Osteoblast (primary cell): ENCODE results near the gene THOC1. TPM values are rescaled to one million over a fixed set of nuclear protein-coding genes. Genes with fewer than 3 reads are reported as not detected.

Source experiments
- DNase-seq: peaks from one replicate; pipeline ENCODE4 v3.0.0; 2011; ENCODE audit warnings: low spot score, mixed read lengths; ENCODE audit not compliant: insufficient read length; ENCODE audit errors: missing footprints
- H2AFZ ChIP-seq: 2 replicates; pipeline ENCODE4 v1.6.0; 2011; ENCODE audit warnings: mild to moderate bottlenecking, low read length
- H3K27ac ChIP-seq: 2 replicates; pipeline ENCODE4 v1.5.1; 2011; ENCODE audit warnings: mild to moderate bottlenecking, low read depth, low read length, moderate library complexity
- H3K27me3 ChIP-seq: 2 replicates; pipeline ENCODE4 v1.6.0; 2012; ENCODE audit warnings: mild to moderate bottlenecking, control low read depth, inconsistent platforms, low read length, moderate library complexity; ENCODE audit not compliant: insufficient read depth
- H3K36me3 ChIP-seq: 2 replicates; pipeline ENCODE4 v1.5.1; 2011; ENCODE audit warnings: mild to moderate bottlenecking, low read length, control low read depth, moderate library complexity; ENCODE audit not compliant: insufficient read depth
- H3K4me1 ChIP-seq: 2 replicates; pipeline ENCODE4 v1.5.1; 2011; ENCODE audit warnings: mild to moderate bottlenecking, low read length, control low read depth, moderate library complexity; ENCODE audit not compliant: insufficient read depth
- H3K4me2 ChIP-seq: 2 replicates; pipeline ENCODE4 v1.6.0; 2011; ENCODE audit warnings: mild to moderate bottlenecking, low read length; ENCODE audit not compliant: insufficient read depth
- H3K4me3 ChIP-seq: fragments of 200-600 bp; sonication (generic); 3 replicates; pipeline ENCODE4 v1.5.1; 2012; ENCODE audit warnings: mild to moderate bottlenecking, low read length, inconsistent platforms; ENCODE audit not compliant: insufficient read depth
- H3K79me2 ChIP-seq: 2 replicates; pipeline ENCODE4 v1.6.0; 2012; ENCODE audit warnings: mild to moderate bottlenecking, low read length, control low read depth, inconsistent platforms; ENCODE audit not compliant: insufficient read depth
- H3K9me3 ChIP-seq: 2 replicates; pipeline ENCODE4 v1.5.1; 2011; ENCODE audit warnings: low read depth, low read length, control low read depth
- H4K20me1 ChIP-seq: 2 replicates; pipeline ENCODE4 v1.6.0; 2012; ENCODE audit warnings: mild to moderate bottlenecking, low read length, control low read depth; ENCODE audit not compliant: insufficient read depth
- CTCF ChIP-seq: IDR thresholded peaks from 2 replicates; pipeline ENCODE4 v1.5.1; 2011; ENCODE audit warnings: mild to moderate bottlenecking, low read depth, low read length, moderate library complexity; ENCODE audit errors: extremely low read depth
- total RNA-seq: library from RNA; depleted of rRNA; stranded (reverse); fragments of >200 nt; gene quantifications from 2 replicates; pipeline ENCODE4 v1.2.3, GENCODE V29; 2012

The THOC1 gene
- total RNA-seq, 1 donor: 43.1 TPM

- Histone ChIP-seq H3K79me2 (no peaks in the 10 kb centered on the region), H3K4me3 (no peak overlapping the region), H3K27me3 (no peaks in the 10 kb centered on the region), H3K4me1 (no peaks in the 10 kb centered on the region), H4K20me1 (no peaks in the 10 kb centered on the region), H3K9me3 (no peaks in the 10 kb centered on the region), H3K27ac (no peak overlapping the region), H2AFZ (no peak overlapping the region), H3K36me3 (peaks cover 20% of the 10 kb centered on the region), H3K4me2 (no peak overlapping the region)
- TF ChIP-seq CTCF: no peak
- no peak for DNase-seq
Measured at GRCh38 chr18:227902-228301, 39.9 kb downstream of the THOC1 start.

GRCh38 chr18:227374-227773, 40.5 kb downstream of the THOC1 start:
- no peaks in the 10 kb centered on the region for H4K20me1 ChIP-seq

GRCh38 chr18:225745-226144, 42.1 kb downstream of the THOC1 start:
- Histone ChIP-seq H2AFZ (no peak overlapping the region), H4K20me1 (no peaks in the 10 kb centered on the region), H3K4me2 (no peak overlapping the region), H3K4me3 (no peak overlapping the region), H3K79me2 (no peaks in the 10 kb centered on the region), H3K27ac (no peak overlapping the region), H3K36me3 (peaks cover 24% of the 10 kb centered on the region), H3K27me3 (no peaks in the 10 kb centered on the region), H3K9me3 (no peaks in the 10 kb centered on the region), H3K4me1 (no peaks in the 10 kb centered on the region)
- no peak for TF ChIP-seq CTCF
- no peak for DNase-seq

More at GRCh38 chr18:227374-227773, 40.5 kb downstream of the THOC1 start:
- Histone ChIP-seq H3K27ac (no peak overlapping the region), H2AFZ (no peak overlapping the region), H3K9me3 (no peaks in the 10 kb centered on the region), H3K4me2 (no peak overlapping the region), H3K4me1 (no peaks in the 10 kb centered on the region), H3K79me2 (no peaks in the 10 kb centered on the region), H3K4me3 (no peak overlapping the region), H3K36me3 (peaks cover 20% of the 10 kb centered on the region), H3K27me3 (no peaks in the 10 kb centered on the region)
- DNase-seq: no peak
- TF ChIP-seq CTCF: no peak

GRCh38 chr18:220708-221107, 47.1 kb downstream of the THOC1 start:
- H3K4me1 ChIP-seq: no peaks in the 10 kb centered on the region
- H3K79me2 ChIP-seq: no peaks in the 10 kb centered on the region
- no peaks in the 10 kb centered on the region for H3K27me3 ChIP-seq
- H3K9me3 ChIP-seq: no peaks in the 10 kb centered on the region
- DNase-seq: no peak
- H4K20me1 ChIP-seq: no peaks in the 10 kb centered on the region
- no peak for TF ChIP-seq CTCF
- no peak overlapping the region for H3K4me3 ChIP-seq
- H3K27ac ChIP-seq: no peak overlapping the region
- H3K36me3 ChIP-seq: peaks cover 56% of the 10 kb centered on the region
- H2AFZ ChIP-seq: no peak overlapping the region
- no peak overlapping the region for H3K4me2 ChIP-seq
